Neural cell (in vitro differentiated cells): Measurements from ENCODE around the gene SNX10. TPM values are rescaled to one million over a fixed set of nuclear protein-coding genes. Genes with fewer than 3 reads are reported as not detected.

Experiments
- H2AFZ ChIP-seq: fragments of 200-600, 300-800 bp; sonication (generic), shearing (Covaris generic); 2 replicates; pipeline ENCODE4 v1.6.0; 2014; ENCODE audit warnings: low read depth, mild to moderate bottlenecking, antibody characterized with exemption, low read length, moderate library complexity
- H3F3A ChIP-seq: fragments of 200-600 bp; shearing (Covaris generic); 2 replicates; pipeline ENCODE4 v1.6.1; 2016; ENCODE audit warnings: mild to moderate bottlenecking, moderate library complexity, mixed read lengths, antibody characterized with exemption, low read length; ENCODE audit not compliant: insufficient read depth, poor library complexity, severe bottlenecking
- H3K27ac ChIP-seq: fragments of 200-600, 300-800 bp; sonication (generic), shearing (Covaris generic); 2 replicates; pipeline ENCODE4 v1.5.1; 2014; ENCODE audit warnings: mild to moderate bottlenecking, low read length, moderate library complexity
- H3K27me3 ChIP-seq: fragments of 300-800, 200-600 bp; sonication (generic), shearing (Covaris generic); 2 replicates; pipeline ENCODE4 v1.6.0; 2014; ENCODE audit warnings: mild to moderate bottlenecking, low read depth, low read length, moderate library complexity; ENCODE audit not compliant: insufficient read depth
- H3K36me3 ChIP-seq: fragments of 300-800, 200-600 bp; sonication (generic), shearing (Covaris generic); 2 replicates; pipeline ENCODE4 v1.5.1; 2014; ENCODE audit warnings: mild to moderate bottlenecking, antibody characterized with exemption, low read length, moderate library complexity; ENCODE audit not compliant: insufficient read depth
- H3K4me2 ChIP-seq: fragments of 300-800, 200-600 bp; sonication (generic), shearing (Covaris generic); 2 replicates; pipeline ENCODE4 v1.6.0; 2014; ENCODE audit warnings: mild to moderate bottlenecking, low read length
- H3K4me3 ChIP-seq: fragments of 300-800, 200-600 bp; sonication (generic), shearing (Covaris generic); 2 replicates; pipeline ENCODE4 v1.5.1; 2014; ENCODE audit warnings: mild to moderate bottlenecking, low read length, moderate library complexity
- H3K79me2 ChIP-seq: fragments of 200-600 bp; shearing (Covaris generic); replicated peaks from 2 replicates; pipeline ENCODE4 v1.6.0; 2014; ENCODE audit warnings: mild to moderate bottlenecking, low read length, moderate library complexity; ENCODE audit not compliant: insufficient read depth
- H3K9ac ChIP-seq: fragments of 300-800, 200-600 bp; sonication (generic), shearing (Covaris generic); 2 replicates; pipeline ENCODE4 v1.6.1; 2016; ENCODE audit warnings: mild to moderate bottlenecking, low read length, mixed read lengths
- H3K9me2 ChIP-seq: fragments of 200-600 bp; shearing (Covaris generic); 2 replicates; pipeline ENCODE4 v1.6.1; 2016; ENCODE audit warnings: mild to moderate bottlenecking, low read length, mixed read lengths; ENCODE audit not compliant: insufficient read depth
- H3K9me3 ChIP-seq: fragments of 200-600, 300-800 bp; sonication (generic), shearing (Covaris generic); 2 replicates; pipeline ENCODE4 v1.6.1; 2016; ENCODE audit warnings: mild to moderate bottlenecking, mixed run types, low read length, moderate library complexity, mixed read lengths
- H4K20me1 ChIP-seq: fragments of 200-600 bp; shearing (Covaris generic); 2 replicates; pipeline ENCODE4 v1.6.1; 2016; ENCODE audit warnings: mild to moderate bottlenecking, mixed run types; ENCODE audit not compliant: insufficient read depth
- EZH2 ChIP-seq: fragments of 200-600, 300-800 bp; shearing (Covaris generic), sonication (generic); IDR thresholded peaks from 2 replicates; pipeline ENCODE4 v1.6.1; 2014; ENCODE audit warnings: antibody characterized with exemption, low read length, borderline replicate concordance, mild to moderate bottlenecking; ENCODE audit not compliant: insufficient read depth, poor library complexity, severe bottlenecking
- MXI1 ChIP-seq: fragments of 450-650 bp; conservative IDR thresholded peaks from 2 replicates; pipeline ENCODE4 v1.6.1; 2014; ENCODE audit warnings: antibody characterized with exemption, mild to moderate bottlenecking; ENCODE audit not compliant: poor library complexity, severe bottlenecking
- POLR2AphosphoS5 ChIP-seq: IDR thresholded peaks from 2 replicates; pipeline ENCODE4 v1.6.1; 2012
- RAD21 ChIP-seq: fragments of 450-650 bp; conservative IDR thresholded peaks from 2 replicates; pipeline ENCODE4 v1.6.1; 2014; ENCODE audit warnings: antibody characterized with exemption, mild to moderate bottlenecking, moderate library complexity
- SMC3 ChIP-seq: fragments of 450-650 bp; conservative IDR thresholded peaks from 2 replicates; pipeline ENCODE4 v1.6.1; 2014; ENCODE audit warnings: antibody characterized with exemption, mild to moderate bottlenecking, moderate library complexity; ENCODE audit not compliant: poor library complexity
- polyA plus RNA-seq: library from polyadenylated mRNA; depleted of rRNA; stranded (reverse); fragments of >200 nt; gene quantifications from 2 replicates; pipeline ENCODE4 v1.2.3, GENCODE V29; 2014
- TF ChIP-seq, protein P1 (sequence below): fragments of 450-650 bp; IDR thresholded peaks from 2 replicates; pipeline ENCODE4 v1.5.1; 2014; ENCODE audit warnings: antibody characterized with exemption, mild to moderate bottlenecking, moderate library complexity; ENCODE audit not compliant: poor library complexity, severe bottlenecking
- TF ChIP-seq, protein P2 (sequence below): IDR thresholded peaks from 2 replicates; pipeline ENCODE4 v1.6.1; 2012; ENCODE audit warnings: borderline replicate concordance

Gene SNX10
- polyA plus RNA-seq, 1 donor from 2014 or later, result 25.6 TPM

GRCh38 chr7:26368542-26368941 lies 76.9 kb downstream of the SNX10 start:
- H3K9me3 ChIP-seq, result no peaks in the 10 kb centered on the region
- no peaks in the 10 kb centered on the region for H4K20me1 ChIP-seq
- H3K4me3 ChIP-seq, result no peak overlapping the region
- TF ChIP-seq MXI1 (no peak), SMC3 (peak; percentile 77), RAD21 (peak; percentile 80)
- TF ChIP-seq, protein P1, sequence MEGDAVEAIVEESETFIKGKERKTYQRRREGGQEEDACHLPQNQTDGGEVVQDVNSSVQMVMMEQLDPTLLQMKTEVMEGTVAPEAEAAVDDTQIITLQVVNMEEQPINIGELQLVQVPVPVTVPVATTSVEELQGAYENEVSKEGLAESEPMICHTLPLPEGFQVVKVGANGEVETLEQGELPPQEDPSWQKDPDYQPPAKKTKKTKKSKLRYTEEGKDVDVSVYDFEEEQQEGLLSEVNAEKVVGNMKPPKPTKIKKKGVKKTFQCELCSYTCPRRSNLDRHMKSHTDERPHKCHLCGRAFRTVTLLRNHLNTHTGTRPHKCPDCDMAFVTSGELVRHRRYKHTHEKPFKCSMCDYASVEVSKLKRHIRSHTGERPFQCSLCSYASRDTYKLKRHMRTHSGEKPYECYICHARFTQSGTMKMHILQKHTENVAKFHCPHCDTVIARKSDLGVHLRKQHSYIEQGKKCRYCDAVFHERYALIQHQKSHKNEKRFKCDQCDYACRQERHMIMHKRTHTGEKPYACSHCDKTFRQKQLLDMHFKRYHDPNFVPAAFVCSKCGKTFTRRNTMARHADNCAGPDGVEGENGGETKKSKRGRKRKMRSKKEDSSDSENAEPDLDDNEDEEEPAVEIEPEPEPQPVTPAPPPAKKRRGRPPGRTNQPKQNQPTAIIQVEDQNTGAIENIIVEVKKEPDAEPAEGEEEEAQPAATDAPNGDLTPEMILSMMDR, result peak; percentile 75
- no peak overlapping the region for H3K27ac ChIP-seq
- H3K9ac ChIP-seq, result no peak overlapping the region
- no peaks in the 10 kb centered on the region for H3K27me3 ChIP-seq
- no peaks in the 10 kb centered on the region for H3K9me2 ChIP-seq
- H3K79me2 ChIP-seq, result peaks cover 11% of the 10 kb centered on the region
- no peak overlapping the region for H2AFZ ChIP-seq
- H3K36me3 ChIP-seq, result no peaks in the 10 kb centered on the region
- no peaks in the 10 kb centered on the region for H3F3A ChIP-seq
- no peak overlapping the region for H3K4me2 ChIP-seq

- Histone ChIP-seq H2AFZ (no peak overlapping the region), H3K79me2 (peaks cover 22% of the 10 kb centered on the region), H3K27me3 (no peaks in the 10 kb centered on the region), H3K36me3 (no peaks in the 10 kb centered on the region), H4K20me1 (no peaks in the 10 kb centered on the region), H3K9me2 (no peaks in the 10 kb centered on the region), H3F3A (no peaks in the 10 kb centered on the region), H3K4me2 (no peak overlapping the region), H3K9ac (peak overlapping the region; percentile 47), H3K27ac (peak overlapping the region; percentile 11), H3K4me3 (no peak overlapping the region), H3K9me3 (no peaks in the 10 kb centered on the region)
- TF ChIP-seq, protein P1, result peak; percentile 86
- TF ChIP-seq POLR2AphosphoS5 (no peak), EZH2 (no peak), SMC3 (peak; percentile 97), RAD21 (peak; percentile 88)
- TF ChIP-seq, protein P2, sequence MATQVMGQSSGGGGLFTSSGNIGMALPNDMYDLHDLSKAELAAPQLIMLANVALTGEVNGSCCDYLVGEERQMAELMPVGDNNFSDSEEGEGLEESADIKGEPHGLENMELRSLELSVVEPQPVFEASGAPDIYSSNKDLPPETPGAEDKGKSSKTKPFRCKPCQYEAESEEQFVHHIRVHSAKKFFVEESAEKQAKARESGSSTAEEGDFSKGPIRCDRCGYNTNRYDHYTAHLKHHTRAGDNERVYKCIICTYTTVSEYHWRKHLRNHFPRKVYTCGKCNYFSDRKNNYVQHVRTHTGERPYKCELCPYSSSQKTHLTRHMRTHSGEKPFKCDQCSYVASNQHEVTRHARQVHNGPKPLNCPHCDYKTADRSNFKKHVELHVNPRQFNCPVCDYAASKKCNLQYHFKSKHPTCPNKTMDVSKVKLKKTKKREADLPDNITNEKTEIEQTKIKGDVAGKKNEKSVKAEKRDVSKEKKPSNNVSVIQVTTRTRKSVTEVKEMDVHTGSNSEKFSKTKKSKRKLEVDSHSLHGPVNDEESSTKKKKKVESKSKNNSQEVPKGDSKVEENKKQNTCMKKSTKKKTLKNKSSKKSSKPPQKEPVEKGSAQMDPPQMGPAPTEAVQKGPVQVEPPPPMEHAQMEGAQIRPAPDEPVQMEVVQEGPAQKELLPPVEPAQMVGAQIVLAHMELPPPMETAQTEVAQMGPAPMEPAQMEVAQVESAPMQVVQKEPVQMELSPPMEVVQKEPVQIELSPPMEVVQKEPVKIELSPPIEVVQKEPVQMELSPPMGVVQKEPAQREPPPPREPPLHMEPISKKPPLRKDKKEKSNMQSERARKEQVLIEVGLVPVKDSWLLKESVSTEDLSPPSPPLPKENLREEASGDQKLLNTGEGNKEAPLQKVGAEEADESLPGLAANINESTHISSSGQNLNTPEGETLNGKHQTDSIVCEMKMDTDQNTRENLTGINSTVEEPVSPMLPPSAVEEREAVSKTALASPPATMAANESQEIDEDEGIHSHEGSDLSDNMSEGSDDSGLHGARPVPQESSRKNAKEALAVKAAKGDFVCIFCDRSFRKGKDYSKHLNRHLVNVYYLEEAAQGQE, result no peak
Observed at GRCh38 chr7:26369593-26369992, 77.9 kb downstream of the SNX10 start.
